Dedifferentiated amniotic fluid mesenchymal stem cell (primary cell): ENCODE measurements around the gene TNFRSF13B.
"Not testable (repeated sequence)": the region's sequence is repeated elsewhere in the genome, so short reads cannot be mapped to it uniquely, and the experiment has no call there.

Experiments used
- DNase-seq: peaks from one replicate; pipeline ENCODE4 v3.0.0-alpha.2; 2016; ENCODE audit errors: extremely low spot score

Gene TNFRSF13B

GRCh38 chr17:17004997-17005614, 33.2 kb upstream of the TNFRSF13B start:
- not testable (repeated sequence) for DNase-seq

GRCh38 chr17:17004251-17004996, 32.5 kb upstream of the TNFRSF13B start:
- no peak for DNase-seq

DNA sequence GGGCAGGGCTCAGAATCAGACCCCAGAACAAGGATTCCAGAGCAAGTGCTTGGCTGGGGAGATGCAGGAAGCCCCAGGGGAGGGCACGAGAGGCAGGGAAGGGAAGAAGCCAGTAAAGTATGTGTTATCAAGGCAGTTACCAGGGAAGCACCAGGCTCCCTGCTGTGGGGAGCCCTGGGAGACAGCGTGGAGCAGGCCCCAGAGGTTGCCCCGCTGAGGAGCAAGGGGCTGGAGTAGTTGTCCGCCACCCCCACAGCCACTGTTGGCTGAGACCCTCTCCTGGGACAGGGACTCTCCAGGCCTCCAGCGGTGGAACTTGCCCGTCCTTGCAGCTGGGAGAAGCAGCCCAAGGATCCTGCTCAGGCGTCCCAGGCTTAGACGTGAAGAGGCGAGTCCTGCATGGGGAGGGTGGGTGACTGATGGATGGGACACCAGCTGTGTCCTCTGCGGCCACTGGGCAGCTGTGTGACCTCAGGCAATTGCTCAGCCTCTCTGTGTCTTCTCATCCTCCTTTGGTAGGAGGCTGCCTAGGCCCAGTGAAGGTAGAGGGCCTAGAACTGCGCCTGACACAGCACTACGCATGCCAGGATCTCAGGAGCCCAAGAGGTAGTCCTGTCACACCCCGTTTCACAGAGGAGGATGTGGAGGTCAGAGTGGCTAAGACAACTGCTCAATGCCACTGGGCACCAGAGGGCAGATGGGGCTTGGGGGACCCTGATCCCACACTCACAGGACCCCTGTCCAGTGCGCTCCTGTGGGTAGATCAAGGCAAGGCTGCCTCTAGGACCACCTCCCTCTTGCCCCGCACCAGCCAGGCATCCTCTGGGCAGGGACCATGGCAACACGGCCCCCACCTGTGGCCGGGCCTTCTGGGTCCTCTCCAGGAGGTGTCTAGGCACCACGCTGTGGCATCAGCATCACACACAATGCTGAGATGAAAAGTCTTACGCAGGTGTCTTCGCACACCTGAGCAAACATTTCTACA, 31.1 kb upstream of the TNFRSF13B start:
- DNase-seq, result not testable (repeated sequence)

DNA sequence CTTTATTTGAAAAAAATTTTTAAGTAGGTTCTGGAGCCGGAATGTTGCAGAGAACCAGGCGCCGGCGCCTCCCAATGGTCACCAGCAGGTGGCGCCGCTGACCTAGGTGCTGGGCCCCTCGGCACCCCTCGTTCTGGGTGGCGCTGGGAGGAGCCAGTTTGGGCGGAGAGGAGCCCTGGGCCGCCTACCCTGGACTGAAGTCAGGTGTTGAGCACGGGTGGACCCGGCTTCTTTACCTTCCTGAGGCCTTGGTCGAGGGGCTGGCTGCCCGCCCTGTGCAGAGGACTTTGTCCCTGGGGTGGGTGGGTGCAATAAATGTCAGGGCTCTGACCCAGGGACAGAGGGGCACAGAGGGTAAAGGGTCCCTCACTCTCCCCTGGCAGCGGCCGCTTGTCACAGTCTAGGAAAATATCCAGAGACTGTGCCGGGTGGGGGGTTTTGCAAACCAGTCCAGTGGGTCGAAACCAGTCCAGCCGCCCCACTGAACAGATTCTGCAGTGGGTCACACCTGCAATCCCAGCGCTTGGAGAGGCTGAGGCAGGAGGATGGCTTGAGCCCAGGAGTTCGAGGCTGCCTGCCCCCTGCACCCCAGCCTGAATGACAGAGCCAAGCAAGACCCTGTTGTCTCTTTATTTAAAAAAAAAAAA, 30.1 kb upstream of the TNFRSF13B start:
- peak; percentile 50 for DNase-seq

GRCh38 chr17:17001076-17001777, 29.3 kb upstream of the TNFRSF13B start:
- no peak for DNase-seq

DNA sequence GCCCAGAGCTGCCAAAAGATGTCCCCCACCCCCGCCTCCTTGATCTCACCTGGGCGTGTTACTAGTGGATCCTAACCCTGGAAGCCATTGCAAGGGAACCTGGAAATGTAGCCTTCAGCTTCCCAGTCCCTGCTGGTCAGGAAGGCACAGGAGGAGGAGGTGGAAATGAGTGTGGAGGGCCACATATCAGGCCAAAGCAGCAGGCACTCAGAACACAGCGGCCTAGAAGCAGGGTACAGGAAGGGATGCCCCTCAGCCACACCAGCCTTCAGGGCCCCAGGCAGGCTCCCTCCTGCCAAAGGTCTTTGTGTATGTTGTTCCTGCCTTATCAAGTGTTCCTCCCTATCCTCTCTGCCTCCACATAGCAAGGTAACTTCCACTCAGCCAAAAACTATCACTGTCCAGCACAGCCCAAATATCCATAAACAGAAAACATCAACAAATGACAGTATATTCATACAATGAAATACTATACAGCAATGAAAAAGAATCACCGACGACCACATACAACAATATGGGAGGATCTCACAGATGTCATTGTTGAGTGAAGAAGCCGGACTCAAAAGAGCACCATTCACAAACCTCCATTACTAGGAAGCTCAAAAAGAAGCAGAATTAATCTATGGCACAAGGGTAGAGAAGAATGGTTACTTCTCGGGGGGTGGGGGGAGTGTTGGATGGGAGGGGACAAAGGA, 28.2 kb upstream of the TNFRSF13B start:
- DNase-seq, result no peak

GRCh38 chr17:16997514-16998429, 25.9 kb upstream of the TNFRSF13B start:
- DNase-seq, result no peak

DNA sequence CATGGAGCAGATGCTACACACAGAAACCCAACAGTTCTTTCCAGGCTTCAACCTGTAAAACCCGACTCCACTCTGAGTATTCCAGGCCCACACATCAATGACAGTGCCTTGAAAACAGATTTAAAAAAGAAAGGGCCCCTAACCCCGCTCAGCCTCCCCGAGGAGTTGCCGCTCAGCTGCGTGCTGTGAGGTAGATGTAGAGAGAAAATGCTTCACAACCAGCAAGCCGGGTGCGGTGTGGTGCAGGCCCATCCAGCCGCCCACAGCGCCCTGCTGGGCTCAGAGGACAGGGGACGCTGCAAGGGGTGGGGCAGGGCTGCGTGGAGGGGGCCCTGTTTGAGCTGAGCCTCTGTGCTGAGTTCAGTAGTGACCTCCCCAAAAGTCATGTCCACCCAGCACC, 24.8 kb upstream of the TNFRSF13B start:
- not testable (repeated sequence) for DNase-seq

- DNase-seq, result no peak
Measured at GRCh38 chr17:16995930-16996329, 24.0 kb upstream of the TNFRSF13B start.

- DNase-seq, result no peak
Measured at GRCh38 chr17:16994631-16995030, 22.7 kb upstream of the TNFRSF13B start.

GRCh38 chr17:16991349-16992009, 19.6 kb upstream of the TNFRSF13B start:
- peak; percentile 44 for DNase-seq

DNA sequence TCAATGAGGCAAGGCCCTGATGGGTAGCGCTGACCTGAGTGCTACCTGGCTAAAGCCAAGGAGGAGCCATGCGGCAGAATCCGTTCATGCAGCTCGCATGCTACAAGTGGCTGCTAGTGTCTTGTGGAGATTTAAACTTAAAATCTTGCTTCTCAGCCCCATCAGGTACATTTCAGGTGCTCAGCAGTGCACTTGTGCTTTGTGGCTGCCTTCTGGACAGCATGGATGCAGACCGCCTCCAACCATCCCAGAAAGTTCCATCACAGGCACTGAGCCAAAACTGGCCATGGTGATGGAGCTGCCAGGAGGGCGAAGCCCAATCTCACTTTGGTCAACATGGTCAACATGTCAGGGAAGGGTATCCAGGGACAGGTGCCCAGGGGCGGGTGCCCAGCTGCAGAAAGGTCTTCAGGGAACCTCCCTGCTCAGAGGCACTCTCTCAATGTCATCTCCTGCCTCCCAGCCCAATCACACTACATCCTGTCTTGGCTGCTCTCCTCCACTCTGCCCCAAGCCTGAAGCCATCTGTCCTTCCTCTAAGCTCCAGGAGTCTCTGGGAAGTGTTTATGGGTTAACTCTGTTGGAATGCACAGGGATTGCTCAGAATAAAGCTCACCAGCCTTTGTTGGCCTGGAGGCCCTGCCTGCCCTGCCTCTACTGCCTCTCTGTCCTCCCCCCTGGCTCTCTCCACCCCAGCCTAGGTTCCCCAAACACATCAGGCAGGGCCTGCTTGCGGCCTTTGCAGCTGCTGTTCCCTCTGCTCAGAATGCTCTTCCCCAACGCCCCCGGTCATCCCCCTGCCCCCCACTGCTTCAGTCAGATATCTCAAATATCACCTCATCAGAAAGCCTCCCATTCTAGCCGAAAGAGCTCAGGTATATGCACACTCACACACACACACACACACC, 18.3 kb upstream of the TNFRSF13B start:
- DNase-seq, result no peak

GRCh38 chr17:16989230-16989952, 17.5 kb upstream of the TNFRSF13B start:
- no peak for DNase-seq

GRCh38 chr17:16988749-16989229, 16.9 kb upstream of the TNFRSF13B start:
- no peak for DNase-seq

DNA sequence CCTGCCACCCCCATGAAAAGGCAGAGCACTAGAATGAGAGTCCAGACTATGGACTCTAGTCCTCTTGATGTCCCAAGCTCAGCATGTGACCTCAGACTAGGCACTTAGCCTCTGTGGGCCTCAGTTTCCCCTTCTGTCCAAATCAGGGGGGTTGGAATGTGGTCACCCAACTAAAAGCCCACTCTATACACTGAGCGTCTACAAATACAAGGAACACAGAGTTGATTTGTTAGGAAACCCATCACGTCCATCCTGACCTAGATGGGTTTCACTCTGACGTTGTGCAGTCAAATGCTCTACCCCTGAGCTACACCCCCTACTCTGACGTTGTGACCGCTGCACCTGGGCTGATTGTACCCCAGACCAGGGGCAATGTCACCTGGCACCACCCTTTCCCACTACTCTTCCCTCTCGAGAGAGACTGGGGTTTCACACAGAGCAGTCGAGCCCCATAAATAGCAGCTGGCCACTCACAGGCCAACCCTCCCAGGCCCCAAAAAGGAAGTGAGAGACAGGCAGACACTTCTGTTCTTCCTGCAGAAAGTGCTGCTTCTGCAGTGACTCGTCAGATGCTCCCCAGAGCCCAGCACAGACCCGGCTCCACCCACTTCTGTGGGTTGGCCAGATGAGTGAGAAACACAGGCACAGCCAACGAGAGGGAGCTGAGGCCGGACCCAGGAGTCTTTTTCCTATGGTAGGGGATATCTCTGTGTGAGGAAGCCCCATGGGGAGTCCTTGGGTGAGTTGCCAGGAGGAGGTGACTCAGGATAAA, 16.1 kb upstream of the TNFRSF13B start:
- peak; percentile 26 for DNase-seq
